MV-4-11 (cell line): ENCODE measurements around the gene S100P.

Experiments used
- DNase-seq: peaks from one replicate; lab custom pipeline; 2025; lab: John Stamatoyannopoulos, UW

S100P gene

DNA sequence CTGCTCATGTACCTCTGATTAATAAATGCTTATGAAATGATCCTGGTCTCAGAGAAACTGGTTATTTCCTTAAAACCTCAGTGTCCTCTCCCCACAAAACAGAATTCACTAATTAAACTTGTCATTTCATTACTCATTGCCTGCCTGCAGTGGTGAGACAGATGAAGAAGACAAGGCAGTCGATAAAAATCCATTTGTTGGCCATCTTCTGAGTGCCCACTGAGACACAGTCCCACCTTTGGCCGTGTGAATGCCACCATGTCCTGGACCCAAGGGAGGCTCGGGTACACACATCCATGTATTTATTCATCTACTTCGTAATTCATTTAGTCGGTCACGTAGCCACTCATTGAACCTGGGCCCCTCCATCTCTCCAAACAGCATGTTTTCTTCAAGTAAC lies 3.5 kb downstream of the S100P start:
- DNase-seq = no peak

DNA sequence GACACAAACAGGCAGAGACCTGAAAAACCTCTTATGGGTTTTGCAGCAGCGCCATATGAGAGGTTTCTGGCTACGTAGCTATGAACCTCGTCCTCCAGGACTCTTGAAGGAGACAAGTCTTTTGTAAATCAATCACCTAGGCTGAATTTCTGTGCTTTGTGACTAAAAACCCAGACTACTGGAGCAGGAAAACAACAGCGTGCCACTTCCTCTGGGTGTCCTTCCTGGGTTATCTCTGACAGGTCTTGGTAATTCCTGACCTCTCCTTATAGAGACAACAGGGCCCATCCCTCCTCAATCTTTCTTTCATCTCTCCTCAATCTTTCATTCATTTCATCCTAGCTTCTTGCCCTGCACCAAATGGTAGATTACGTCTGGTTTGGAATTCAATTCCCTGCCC lies 5.7 kb downstream of the S100P start:
- no peak for DNase-seq

DNA sequence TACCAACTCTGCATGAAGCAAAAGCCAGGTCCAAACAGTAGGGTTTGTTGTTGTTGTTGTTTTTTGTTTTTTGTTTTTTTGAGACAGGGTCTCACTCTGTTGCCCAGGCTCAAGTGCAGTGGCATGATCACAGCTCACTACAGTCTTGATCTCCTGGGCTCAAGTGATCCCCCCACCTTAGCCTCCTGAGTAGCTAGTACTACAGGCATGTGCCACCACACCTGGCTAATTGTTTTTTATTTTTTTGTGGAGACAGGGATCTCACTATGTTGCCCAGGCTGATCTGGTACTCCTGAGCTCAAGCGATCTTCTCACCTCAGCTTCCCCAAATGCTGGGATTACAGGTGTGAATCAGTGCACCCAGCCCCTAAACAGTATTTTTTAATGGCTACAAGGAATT lies 6.2 kb downstream of the S100P start:
- no peak for DNase-seq

DNA sequence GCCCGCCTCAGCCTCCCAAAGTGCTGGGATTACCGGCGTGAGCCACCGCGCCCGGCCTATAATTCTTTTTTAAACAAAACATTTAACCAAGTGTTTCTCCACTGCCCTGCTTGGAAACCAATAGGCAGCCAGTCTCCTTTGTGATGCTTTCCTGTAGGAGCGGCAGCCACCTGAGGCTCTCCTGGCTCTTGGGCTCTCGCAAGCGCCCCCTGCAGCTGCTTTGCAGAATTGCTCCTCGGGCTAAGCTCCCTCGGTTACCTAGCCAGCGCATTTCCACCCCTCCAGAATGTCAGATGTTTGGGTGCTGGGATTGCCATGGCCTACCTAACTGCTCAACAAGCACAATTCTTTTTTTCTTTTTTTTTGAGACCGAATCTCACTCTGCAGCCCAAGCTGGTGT lies 7.7 kb downstream of the S100P start:
- DNase-seq = no peak

DNA sequence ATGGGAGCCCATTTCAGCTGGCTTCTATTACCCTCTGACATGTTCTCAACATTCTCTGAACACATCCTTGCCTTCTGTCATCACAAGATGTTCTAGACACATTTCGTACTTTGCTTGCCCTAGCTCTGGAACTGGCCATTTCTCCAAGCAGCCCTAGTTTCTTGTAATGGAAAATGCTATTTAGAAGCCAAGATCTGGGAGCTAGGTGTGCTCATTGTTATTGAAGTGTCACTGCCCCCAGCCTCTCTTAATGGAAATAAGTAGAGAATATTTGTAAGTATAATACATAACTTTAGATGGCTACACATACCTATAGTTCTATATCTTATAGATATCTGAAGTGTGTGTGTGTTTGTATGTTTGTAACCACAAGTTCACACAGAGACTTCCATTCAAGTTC lies 9.1 kb downstream of the S100P start:
- no peak for DNase-seq

DNA sequence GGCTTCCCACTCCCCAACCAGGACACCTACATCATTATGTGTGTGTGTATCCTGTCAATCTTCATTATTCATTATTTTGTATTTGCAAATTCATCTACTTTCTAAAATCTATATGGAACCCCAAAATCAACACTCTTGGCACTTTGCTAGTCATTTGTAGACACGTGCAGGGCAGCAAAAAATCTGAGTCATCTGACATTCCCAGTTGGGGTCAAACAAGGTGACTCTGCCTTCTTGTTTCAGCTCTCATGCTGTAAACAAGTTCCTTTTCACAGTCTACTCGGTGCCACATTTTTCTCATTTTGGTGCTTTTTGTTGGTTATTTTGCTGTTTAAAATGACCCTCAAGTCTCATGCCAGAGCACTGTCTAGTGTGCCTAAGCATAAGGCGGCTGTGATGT lies 10.1 kb downstream of the S100P start:
- DNase-seq = no peak

DNA sequence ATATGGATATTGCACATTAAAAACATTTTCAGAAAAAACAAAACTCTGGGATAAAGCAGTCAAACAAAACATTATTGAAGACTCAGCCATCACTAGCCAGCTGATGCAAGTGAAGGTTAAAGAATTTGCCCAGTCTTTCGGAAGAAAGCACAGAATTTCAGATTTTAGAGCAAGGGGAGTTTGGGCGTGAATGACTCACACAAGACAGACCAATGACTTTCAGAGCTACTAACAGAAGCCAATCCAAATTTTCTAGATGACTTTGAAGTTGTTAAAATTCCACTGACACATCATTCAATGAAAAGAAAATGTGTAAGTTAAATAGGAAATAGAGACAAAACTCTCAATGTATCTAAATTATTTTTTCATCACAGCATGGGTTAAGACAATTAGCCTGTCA lies 12.0 kb downstream of the S100P start:
- no peak for DNase-seq

DNA sequence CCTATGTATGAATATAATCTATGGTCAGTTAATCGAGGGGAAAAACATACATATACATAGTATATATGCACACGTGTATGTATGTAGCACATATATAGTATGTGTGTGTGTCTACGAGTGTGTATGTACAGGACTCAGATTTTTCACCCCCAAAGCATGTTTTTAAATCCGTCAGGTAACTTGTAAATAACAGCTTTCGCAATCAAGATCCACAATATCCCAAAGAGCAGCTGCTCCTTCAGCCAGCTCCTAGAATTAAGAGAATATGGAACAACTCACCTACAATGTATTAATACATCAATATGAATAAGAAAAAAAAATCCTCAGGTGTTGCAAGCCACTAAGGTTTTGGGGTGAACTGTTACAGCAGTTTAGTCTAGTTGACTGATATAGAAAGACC lies 12.5 kb downstream of the S100P start:
- no peak for DNase-seq

DNA sequence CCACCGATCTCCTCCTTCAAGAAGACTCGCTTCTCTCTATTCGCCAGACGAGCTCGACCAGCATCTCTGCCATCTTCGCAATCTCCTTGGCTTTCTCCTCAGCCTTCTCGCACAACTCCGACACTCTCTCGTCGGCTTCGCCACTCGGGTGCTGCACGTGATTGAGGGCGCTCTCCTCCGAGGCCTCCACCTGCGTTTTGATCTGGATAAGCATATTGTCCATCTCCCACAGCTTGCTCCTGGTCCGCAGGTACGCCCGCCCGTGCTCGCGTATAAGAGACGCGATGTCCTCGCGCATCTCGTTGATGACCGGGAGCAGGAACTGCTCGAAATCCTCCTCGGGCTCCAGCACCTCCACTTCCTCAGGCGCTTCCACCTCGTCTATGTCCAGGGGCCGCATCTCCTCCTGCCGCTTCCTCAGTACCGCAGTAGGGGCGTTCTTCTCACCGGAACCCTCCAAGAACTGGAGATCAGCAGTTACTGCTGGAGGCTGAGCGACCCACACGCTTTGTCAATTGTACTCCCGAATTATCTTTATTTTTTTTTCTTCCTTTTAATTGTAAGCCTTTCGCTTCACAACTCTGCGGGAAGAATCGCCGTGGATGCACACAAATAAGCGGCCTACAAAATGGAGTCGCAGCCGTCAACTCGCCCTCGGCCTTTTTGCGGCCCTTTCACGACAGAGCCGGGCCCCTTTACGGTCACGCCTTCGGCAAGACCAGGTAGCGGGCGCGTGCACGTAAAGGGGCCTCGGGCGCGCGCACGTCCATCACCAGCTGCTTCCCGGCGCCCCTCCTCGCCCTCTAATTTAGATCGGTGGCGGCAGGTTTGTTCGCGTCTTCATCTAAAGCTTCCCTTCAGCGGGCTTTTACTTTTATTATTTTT lies 15.8 kb downstream of the S100P start, which contains the start of gene MRFAP1L1:
TSS of gene MRFAP1L1 (minus strand) at position 636 of the 885 bp plus-strand sequence. CDS start at position 400, 236 bp downstream.
- peak; percentile 93 for DNase-seq

DNA sequence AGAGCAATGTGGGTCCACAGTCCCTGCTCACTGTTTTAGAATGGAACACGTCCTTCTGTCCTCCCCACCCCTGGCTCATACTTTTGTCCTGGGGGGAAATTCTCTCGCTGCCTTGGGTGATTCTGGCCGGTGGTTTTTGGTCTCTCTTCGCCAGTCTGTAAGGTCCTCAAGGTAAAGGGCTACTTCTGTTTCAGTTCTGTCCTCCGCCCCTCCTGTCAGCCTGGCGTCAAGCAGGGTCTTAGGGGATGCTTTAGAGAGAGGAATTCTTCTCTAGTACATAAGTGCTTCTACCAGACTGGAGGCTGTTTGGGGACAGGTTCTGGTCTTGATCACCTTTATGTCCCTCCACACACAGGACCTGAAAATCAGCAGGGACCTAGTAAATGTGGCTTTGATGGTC lies 16.6 kb downstream of the S100P start:
- DNase-seq = no peak

DNA sequence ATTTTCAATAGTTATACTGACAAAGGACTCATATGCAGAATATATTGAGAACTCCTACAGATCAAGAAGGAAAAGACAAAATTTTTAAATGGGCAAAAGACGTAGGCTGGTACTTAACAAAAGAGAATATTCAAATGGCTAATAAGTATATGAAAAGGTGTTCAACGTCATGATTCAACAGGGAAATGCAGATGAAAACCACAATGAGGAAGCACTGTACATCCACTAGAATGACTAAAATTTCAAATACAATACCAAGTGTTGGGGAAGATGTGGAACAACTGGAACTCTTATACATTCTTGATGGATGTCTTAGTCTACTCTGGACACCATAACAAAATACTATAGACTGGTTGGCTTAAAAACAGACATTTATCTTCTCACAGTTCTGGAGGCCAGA lies 17.3 kb downstream of the S100P start:
- peak; percentile 37 for DNase-seq

DNA sequence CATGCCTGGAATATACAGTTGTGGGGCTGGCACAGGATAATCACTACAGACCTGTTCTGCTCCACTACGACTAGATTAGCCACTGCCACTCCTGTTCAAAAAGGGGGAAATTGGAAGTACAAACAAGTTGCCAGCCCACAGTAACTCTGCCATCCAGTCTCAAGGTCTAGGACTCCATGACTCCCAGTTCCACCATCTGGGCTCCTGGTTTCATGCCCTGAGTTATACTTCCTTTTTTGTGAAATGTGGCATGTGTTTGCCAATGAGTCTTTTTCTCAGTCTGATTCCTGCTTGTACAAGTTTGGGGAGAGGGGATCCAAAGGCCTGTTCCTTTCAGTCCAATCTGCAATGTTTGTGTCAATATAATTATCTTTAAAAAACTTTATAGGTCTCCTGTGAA lies 21.3 kb downstream of the S100P start:
- peak; percentile 82 for DNase-seq

DNA sequence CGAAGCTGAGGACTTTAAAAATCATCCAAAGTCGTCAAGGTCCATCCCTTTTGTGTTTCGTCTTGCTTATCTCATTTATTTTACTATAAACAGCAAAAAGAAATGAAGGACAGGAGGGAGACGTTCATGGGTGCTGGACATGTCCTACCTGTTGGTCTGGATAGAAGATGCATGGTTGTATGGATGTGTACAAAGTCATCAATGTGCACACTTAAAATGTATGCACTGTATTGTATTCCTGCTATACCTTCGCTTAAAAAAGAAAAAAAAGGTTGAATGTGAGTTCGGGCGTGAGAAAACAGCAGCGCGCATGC lies 22.0 kb downstream of the S100P start:
- no peak for DNase-seq

DNA sequence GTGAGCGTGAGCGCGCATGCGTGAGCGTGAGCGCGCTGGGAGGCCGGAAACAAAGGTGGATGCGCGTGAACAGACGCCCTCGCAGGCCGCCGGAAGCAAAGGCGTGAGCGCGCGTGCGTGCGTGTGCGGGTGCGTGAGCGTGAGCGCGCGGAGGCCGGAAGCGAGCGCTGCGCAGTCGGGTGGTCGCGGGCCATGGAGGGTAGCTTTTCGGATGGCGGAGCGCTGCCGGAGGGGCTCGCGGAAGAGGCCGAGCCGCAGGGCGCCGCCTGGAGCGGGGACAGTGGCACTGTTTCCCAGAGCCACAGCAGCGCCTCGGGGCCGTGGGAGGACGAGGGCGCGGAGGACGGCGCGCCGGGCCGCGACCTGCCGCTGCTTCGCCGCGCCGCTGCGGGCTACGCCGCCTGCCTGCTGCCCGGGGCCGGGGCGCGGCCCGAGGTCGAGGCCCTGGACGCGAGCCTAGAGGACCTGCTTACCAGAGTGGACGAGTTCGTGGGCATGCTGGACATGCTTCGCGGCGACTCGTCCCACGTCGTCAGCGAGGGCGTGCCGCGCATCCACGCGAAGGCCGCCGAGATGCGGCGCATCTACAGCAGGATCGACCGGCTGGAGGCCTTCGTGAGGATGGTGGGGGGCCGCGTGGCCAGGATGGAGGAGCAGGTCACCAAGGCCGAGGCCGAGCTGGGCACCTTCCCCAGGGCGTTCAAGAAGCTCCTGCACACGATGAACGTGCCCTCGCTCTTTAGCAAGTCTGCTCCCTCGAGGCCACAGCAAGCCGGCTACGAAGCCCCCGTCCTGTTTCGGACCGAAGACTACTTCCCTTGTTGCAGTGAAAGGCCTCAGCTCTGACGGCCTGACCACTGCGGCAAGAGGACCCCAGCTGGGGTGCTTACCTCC lies 22.6 kb downstream of the S100P start, which contains the start of gene BLOC1S4:
TSS of gene BLOC1S4 (plus strand) at position 157 of the 894 bp plus-strand sequence. CDS start at position 193, 36 bp downstream.
- peak; percentile 84 for DNase-seq

DNA sequence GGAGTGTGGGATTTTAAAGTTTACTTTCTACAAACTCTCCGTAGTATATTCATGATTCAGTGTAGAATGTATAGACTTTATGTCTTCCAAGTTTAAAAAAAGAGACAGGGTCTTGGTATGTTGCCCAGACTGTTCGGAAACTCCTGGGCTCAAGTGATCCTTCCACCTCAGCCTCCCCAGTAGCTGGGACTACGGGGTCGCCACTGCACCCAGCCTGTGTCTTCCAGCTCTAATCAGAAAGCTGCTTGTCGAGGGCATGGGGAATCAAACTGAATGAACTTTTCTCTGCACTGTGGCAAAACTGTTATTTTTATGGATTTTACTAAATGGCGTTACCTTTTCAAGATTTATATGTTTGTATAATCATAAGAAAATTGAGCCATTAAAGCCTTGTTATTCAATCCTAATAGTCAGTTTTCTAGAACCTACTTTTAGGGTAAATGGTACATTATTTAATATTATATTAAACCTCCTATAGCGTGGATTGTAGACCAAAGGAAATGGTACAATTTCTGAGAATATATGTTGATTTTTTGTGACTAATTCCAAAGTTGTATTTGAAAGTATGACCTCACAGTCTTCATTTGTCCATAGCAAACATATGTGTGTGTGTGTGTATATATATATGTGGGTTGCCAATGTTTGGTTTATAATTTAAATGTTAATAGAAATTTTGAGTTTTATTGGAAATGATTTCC lies 23.4 kb downstream of the S100P start:
- no peak for DNase-seq

DNA sequence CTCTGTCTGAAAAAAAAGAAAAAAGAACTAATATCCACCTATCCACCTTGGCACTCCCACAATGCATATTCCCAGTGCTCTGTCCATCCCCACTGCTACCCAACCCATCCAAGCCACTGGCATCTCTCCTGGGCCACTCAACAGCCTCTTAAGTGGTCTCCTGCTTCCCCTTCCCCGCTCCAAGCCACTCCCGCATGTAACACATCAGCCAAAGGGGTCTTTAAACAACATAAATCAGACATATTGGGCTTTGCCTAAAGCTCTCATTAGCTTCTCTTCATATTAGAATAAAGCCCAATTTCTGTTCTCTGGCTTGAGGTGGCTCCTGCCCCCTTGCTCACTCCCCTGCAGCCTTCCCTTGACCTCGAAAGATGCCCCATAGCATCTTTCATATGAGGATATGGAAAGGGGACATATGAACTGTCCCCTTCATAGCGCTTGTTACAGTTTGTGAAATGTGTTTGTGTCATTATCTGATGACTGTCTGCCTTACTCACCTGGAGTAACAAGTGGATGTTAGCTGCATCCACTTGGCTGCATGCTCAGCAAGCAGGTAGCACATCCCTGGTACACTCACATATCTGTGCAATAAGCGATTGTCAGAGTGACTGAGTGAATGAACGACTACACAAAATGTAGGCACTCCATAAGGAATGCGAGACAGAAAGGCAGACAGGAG lies 25.4 kb downstream of the S100P start:
- no peak for DNase-seq

DNA sequence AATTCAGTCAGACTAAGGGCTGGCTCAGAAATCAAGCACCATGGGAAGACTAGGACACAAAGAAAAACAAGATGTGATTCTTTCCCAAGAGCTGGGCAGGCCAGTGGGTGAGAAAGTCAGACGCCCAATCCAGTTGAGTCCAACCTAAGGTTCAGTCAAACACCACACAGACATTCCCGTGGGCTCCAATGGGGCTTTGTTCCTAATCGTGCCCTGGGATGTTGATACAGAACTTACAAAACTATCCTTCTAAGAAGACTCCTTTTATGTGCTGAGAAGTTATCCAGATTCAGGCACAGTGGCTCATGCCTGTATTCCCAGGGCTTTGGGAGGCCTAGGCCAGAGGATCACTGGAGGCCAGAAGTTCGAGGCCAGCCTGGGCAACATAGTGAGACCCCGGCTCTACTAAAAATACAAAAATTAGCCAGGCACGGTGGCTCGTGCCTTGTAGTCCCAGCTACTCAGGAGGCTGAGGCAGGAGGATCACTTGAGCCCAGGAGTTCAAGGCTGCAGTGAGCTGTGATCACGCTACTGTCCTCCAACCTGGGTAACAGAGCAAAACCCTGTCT lies 26.0 kb downstream of the S100P start:
- no peak for DNase-seq

DNA sequence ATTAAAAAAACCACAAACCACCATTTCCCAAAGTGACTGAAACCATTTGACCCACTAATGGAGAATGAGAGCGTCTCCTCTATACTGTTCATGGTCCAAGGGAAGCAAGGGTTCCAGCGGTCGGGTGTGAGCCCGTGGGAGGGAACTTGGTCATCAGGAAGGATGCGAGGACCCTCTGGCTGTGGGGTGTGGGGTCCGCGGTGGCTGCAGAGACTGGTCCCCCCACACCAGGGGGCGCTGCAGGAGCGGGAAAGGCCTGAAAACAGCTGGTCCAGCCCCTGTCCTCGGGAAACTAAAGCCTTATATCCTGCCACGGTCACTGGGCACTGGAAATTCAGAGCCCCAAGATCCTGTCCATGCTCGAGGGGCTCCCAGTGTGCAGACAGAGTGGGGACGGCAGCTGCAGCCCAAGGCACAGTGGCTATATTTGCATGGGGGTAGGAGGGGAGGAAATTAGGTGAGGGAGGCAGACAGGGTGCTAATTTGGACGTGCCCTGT lies 26.6 kb downstream of the S100P start:
- peak; percentile 44 for DNase-seq

DNA sequence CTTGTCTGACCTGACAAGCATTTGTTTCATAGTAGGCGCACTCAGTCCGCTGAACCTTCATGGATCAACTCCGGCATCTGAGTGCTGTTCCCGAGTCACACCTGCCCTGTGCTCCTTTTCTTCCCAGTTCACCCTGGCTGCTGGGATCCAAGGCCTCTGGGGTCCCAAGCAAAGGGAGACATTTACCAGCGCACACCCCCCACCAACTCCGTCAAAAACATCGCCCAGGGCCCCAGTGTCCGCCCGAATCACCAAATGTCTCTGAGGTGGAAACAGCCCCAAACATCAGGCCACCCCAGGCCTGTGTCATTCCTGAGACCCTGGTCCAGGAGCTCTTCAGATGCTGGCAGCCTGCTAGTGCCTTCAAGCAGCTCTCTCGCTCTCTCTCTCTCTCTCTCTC lies 27.4 kb downstream of the S100P start:
- no peak for DNase-seq

DNA sequence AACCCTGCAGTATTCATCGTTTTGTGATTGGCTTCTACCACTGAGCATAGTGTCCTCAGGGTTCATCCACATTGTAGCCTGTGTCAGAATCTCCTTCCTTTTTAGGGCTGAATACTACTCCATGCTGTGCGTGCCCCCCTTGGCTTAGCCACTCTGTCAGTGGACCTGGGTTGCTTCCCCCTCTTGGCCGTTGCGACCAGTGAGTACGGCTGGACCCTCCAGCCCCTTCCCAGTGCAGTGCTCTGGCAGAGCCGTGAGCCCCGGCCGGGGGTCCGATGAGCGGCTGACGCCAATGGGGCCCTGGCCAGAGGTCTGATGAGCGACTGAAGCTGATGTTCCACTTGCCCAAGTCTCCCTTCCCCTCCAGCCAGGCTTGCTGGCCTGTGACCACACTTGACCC lies 29.2 kb downstream of the S100P start:
- DNase-seq = no peak

DNA sequence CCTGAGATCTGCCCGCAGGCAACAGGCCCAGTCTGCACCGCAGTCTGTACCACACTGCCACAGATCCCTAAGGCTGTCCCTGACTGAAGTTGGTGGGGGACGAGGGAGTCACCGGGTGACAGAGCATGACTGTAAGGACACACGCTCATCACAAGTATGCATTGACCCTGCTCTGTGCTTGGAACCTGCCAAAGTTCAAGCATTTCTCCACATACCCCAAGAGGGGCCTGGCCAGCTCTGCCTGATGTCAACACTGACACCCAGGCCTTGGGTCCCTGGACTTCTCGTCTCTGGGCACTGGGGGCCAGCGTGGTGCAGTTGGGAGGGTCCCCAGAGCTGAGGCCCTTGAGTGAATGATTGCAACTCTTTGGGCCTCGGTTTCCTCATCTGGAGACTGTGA lies 30.2 kb downstream of the S100P start:
- DNase-seq = no peak
